ENCODE data around the gene CMKLR1. TPM values are rescaled to one million over a fixed set of nuclear protein-coding genes. Genes with fewer than 3 reads are reported as not detected.

Gene CMKLR1
- total RNA-seq: under 0.01 TPM in 1 of 2 replicates, not detected in the other

DNA sequence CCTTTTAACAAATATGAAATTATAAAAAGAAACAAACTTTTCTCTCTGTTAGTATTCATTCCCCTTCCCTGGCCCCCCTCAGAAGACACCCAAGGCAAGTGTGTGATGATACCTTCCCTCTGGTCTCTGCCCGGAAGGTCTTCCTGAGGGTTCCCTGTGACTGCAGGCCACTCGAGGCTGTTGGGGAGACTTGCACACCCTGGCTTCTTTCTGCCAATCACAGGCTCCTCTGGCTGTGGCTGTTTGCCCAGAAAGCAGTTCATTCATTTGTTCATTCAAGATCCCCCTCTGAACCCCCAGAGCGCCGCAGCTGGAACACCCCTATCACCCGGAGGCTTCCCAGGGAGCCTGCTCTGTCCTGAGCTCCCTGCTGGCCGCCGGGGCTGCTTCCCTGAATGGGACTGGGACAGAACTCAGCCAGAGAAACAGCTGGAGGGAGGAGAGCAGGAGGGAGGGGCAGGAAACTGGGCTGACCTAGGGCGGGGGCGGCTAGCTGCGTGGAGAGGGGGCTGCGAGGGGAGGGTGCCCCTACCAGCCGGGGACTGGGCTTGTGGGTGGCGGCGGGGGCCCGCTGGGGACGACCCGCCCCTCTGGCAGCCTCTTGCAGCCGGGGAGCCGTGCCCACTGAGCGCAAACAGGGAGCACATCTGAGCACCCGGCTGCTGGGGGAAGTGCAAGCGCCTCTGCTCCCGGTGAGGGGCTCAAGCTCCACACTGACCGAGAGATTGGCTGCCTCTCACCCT, at the start of gene CMKLR1:
Gene CMKLR1 (minus strand): TSS at position 397 of the 743 bp plus-strand sequence. CDS start 45,720 bp downstream, outside the sequence.
- no peak for DNase-seq (ENCODE audit: low read depth in 2 of 2)

- DNase-seq (ENCODE audit: low read depth in 2 of 2): no peak
These were observed 48.7 kb upstream of the CMKLR1 start for GRCh38 chr12:108387771-108388170.

GRCh38 chr12:108386709-108387360, 47.7 kb upstream of the CMKLR1 start:
- no peak for DNase-seq (ENCODE audit: low read depth in 2 of 2)

DNA sequence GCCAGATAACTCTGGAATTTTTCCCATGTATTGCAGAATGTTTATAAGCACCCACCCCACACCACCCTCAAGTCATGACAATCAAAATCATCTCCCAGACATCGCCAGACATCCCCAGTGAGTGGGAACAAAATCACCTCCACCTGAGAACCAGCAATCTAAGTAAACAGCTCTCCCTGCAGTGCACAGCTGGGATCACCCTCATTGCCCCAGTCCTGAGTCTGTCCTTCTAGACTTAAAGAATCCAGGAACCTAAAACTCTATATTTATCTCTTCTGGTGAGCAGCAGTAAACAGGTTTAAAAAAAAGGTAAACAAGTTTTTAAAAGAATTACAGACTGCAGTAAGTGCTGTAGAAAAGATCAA, 43.3 kb upstream of the CMKLR1 start:
- no peak for DNase-seq (ENCODE audit: low read depth in 2 of 2)

GRCh38 chr12:108381787-108382436, 42.8 kb upstream of the CMKLR1 start:
- DNase-seq (ENCODE audit: low read depth in 2 of 2): peak; percentile 11 to 53

- DNase-seq (ENCODE audit: low read depth in 2 of 2): no peak
These were observed 41.3 kb upstream of the CMKLR1 start for GRCh38 chr12:108380382-108380781.

GRCh38 chr12:108379823-108380222, 40.7 kb upstream of the CMKLR1 start:
- no peak for DNase-seq (ENCODE audit: low read depth in 2 of 2)

DNA sequence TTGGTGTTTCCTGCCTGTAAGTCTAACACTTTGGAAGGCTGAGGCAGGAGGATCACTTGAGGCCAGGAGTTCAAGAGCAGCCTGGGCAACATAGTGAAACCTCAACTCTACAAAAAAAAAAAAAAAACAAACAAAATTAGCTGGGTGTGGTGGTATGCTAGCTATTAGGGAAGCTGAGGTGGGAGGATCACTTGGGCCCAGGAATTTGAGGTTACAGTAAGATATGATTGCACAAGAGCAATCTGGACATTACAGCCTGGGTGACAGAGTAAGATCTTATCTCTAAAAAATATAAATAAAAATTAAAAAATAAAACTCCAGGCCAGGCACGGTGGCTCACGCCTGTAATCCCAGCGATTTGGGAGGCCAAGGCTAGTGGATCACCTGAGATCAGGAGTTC, 39.8 kb upstream of the CMKLR1 start:
- DNase-seq (ENCODE audit: low read depth in 2 of 2): no peak

GRCh38 chr12:108377260-108377659, 38.1 kb upstream of the CMKLR1 start:
- no peak for DNase-seq (ENCODE audit: low read depth in 2 of 2)

DNA sequence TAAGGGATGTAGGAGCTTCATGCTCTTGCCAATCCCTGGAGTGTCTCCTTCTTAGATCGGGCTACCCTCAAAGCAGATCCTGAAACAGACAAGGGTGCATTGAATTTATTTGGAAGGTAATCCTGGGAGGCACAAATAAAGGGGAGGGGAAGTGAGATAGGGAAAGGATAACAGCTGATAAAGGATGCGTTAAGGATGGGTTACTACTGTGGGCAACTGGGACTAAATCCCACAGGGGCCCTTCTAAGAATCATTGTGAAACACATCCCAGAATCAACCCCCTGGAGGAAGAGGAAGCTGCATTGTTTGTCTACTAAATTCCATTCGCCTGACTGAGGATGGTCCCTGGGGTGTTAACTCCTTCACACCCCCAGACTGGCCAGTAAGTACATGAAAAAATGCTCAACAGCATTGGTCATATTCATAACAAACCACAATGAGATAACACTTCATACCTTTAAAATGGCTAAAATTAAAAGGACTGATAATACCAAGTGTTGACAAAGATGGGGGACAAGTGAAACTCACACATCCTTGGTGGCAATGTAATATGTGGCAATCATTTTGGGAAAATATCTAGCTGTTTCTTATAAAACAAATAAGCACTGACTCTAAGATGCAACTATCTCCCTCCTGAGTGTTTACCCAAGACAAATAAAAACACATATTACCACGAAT, 37.0 kb upstream of the CMKLR1 start:
- DNase-seq (ENCODE audit: low read depth in 2 of 2): no peak

DNA sequence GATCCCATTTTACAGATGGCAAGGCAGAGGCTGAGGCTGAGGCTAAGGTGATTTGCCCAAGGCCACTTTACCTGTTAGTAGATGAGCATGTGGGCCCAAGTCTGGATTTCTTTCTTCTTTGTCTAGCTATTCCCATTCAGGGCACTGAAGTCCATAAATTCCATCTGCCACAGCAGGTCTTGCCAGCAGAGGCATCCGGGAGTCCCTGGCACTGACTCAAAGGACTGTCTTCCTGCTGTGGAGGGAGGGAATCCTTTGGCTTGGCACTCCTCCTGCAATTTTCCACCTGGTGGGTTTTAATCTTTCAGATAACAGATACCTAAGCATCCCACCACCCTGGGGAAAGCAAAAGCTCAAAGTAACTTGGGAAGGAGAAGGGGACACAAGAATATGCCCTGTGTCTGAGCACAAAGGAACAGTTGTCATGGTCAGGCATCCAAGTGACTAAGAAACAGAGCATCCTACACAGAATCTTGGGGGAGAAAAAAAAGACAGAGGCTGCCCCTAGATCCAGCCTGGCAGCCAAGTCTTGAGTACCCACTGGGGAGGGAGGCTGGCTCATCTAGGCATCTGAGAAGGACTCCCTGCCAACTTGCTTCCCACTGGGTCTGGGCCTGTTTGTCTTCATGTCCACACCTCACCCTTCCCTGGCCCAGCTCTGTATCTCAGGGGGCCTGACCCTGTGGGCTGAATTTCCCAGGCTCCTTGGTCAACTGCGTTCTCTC, 35.6 kb upstream of the CMKLR1 start:
- no peak for DNase-seq (ENCODE audit: low read depth in 2 of 2)

DNA sequence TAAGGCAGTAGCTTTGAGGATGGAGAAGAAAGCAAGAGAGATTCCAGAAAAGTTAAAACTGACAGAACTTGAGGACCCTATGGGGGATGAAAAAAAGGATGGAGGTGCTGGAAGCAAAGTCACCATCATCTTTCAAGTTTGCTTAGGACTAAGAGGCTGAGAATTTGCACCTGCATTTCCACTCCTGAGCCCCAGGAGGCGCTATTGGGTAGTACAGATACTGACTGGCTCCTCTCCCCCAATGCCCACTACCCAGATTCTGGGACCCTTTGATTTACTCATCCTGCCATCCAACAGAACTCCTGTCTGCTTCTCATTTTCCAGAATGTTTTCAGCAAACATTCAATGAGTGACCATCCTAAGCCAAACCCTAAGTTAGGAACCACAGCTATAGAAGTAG, 34.0 kb upstream of the CMKLR1 start:
- no peak for DNase-seq (ENCODE audit: low read depth in 2 of 2)

DNA sequence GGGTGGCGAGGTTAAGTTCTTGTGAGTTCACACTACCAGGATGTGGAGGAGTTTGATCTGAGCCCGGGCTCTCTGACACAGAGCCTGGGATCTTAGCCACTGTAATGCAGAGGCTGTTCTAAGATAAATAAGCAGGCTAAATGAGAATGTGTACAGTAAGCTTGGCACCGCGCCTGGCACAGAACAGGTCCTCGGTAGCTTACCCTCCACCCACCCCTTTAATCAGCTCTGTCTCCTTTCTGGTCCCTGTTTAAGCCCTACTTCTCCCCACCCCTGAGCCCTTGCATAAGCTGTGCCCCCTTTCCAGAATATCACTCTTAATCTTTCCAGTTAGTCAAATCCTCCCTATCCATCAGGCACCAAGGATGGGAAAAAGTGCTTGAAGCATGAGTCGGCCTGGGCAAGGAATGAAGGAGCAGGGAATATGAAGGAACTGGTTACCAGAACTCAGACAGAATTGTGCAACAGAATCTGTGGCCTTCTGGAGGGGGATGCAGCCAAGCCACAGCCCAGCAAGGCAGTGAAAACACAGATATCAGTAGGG, 32.8 kb upstream of the CMKLR1 start:
- no peak for DNase-seq (ENCODE audit: low read depth in 2 of 2)

DNA sequence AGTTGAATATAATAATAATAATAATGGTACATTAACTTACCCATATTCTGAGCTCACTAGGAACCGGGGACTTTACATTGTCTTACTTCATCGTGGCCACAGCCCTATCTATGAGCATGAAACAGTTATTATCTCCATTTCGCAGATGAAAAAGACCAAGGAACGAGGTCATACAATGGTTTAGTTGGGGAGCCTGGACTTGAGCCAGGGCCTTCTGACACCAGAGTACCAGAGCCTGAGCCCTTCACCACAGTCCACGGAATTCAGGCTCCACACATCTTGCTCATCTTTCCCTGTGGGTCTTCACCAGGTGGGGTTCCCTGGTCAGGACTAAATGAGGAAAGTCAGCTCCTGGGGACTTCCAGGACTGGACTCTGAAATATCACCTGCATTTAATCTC, 31.3 kb upstream of the CMKLR1 start:
- no peak for DNase-seq (ENCODE audit: low read depth in 2 of 2)

- no peak for DNase-seq (ENCODE audit: low read depth in 2 of 2)
These were observed 30.8 kb upstream of the CMKLR1 start for GRCh38 chr12:108369736-108370396.

DNA sequence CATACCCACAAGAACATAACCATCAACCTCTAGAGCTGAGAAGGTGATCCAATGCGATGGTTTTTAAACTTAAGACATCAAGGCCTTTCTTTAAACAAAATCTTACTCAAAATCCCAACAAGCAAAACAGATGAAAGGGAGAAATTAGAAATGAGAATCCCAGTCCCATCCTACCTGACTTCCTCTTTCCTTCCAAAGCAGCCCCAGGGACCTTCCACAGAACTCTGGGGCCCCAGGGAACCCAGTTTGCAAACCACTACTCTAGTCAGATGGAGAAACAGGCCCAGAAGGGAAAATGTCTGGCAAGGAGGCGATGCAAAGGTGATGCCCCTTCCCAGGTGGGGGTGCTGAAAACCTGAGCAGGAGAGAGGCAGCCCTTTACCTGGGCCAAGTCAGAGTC, 29.0 kb upstream of the CMKLR1 start:
- DNase-seq (ENCODE audit: low read depth in 2 of 2): no peak

GRCh38 chr12:108367436-108367835, 28.3 kb upstream of the CMKLR1 start:
- DNase-seq (ENCODE audit: low read depth in 2 of 2): no peak

GRCh38 chr12:108365324-108365723, 26.2 kb upstream of the CMKLR1 start:
- no peak for DNase-seq (ENCODE audit: low read depth in 2 of 2)

- no peak for DNase-seq (ENCODE audit: low read depth in 2 of 2)
These were observed 25.8 kb upstream of the CMKLR1 start for GRCh38 chr12:108364879-108365278.

DNA sequence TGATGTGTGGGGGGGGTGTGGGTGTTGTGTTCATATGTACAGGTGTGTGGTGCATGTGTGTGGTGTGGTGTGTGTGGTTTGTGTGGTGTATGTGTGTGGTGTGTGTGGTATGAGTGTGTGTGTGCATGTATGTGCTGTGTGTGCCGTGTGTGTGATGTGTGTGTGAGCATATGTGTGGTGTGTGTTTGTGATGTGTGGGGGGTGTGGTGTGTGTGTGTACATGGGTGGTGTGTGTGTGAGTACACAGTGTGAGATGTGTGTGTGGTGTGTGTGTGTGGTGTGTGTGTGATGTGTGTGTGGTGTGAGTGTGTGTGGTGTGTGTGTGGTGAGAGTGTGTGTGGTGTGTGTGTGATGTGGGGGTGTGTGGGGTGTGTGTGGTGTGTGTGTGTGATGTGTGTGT, 24.5 kb upstream of the CMKLR1 start:
- DNase-seq (ENCODE audit: low read depth in 2 of 2): no peak

DNA sequence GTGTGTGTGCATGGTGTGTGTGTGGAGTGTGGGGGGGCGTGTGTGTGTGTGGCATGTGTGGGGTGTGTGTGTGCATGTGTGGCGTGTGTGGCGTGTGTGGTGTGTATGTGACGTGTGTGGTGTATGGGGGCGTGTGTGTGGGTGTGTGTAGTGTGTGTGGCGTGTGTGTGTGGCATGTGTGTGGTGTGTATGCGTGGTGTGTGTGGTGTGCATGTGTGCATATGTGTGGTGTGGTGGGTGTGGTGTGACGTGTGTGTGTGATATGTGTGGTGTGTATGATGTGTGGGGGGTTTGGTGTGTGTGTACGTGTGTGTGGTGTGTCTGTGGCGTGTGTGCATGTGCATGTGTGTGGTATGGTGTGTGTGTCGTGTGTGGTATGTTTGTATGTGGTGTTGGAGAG, 24.1 kb upstream of the CMKLR1 start:
- DNase-seq (ENCODE audit: low read depth in 2 of 2): no peak
